ENCODE data around the gene CCHCR1.

Gene CCHCR1

GRCh38 chr6:31126396-31127175 lies 31.0 kb downstream of the CCHCR1 start:
- no peak for DNase-seq

DNA sequence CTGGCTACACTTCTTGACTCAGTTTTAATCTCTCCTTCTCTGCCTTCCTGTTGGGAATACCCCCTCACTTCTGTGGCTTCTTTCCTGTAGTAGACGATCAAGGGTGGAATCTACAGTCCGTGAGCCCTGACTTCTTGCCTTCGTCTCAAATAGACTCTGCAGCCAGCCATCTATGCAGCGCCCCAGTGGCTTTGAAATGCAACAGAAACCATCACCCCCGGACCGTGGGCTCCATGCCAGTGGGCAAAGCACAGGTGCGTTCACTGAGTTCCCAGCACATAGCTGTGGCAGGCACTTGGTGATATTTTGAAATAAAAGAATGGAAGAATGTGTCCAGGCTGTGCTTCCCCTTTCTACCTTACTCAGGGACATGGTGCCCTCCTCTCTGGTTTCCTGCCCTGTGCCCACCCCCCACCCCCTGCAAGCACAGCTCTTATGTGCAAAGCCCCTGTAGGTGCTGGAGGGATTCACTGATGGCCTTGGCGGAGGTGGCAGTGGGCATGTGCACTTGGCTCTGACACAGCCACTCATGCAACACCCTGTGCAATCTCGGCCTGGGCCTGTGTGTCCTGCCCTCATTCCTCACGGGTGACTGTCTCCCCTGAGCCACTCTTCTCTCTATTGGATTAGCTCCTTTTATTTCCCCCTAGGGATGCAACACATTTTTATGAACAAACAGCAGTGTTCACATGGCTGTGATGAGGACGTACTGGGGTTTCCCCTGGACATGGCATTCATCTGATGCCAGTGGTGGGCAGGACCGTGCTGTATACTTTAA lies 31.8 kb downstream of the CCHCR1 start:
- DNase-seq, result no peak

GRCh38 chr6:31125162-31125561 lies 32.4 kb downstream of the CCHCR1 start:
- no peak for DNase-seq

GRCh38 chr6:31122791-31123706 lies 34.6 kb downstream of the CCHCR1 start:
- no peak for DNase-seq

- no peak for DNase-seq
Measured at GRCh38 chr6:31121131-31121790, 36.3 kb downstream of the CCHCR1 start.

GRCh38 chr6:31120151-31120915 lies 37.3 kb downstream of the CCHCR1 start, which contains the start of gene CDSN:
Gene CDSN (minus strand): TSS chr6:31120446. CDS start chr6:31120419, 27 bp downstream.
- no peak for DNase-seq

GRCh38 chr6:31118178-31118577 lies 39.4 kb downstream of the CCHCR1 start:
- DNase-seq, result no peak

DNA sequence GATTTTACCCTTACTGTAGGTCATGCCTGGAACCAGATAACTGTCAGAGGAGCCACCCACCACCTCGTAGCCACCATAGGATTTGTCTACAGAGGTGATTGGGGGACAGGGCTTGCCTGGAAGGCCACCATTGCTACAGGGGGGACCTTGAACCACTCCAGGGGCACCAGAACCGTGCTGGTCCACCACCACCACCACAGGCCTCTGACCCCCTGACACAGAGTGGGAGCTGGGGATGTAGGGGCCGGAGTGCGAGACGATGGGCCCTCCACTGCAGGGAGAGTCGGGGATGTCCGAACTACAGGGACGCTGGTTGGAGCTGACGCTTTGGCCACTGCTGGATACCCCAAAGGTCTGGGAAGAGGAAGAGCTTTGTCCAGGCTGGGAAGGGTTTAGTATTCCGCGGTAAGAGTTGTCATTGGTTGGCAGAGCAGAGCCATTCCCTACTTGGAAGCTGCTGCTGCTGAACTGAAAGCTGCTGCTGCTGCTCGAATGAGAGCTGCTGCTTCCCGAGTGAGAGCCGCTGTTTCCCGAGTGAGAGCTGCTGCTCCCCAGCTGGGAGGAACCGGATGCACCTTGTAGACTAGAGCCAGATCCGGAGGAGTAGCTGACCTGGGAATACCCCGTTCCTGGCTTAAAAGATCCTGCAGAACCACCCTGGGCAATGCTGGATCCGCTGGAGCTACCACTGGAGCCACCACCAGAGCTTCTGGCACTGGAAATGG lies 40.8 kb downstream of the CCHCR1 start:
- no peak for DNase-seq

GRCh38 chr6:31115941-31116560 lies 41.6 kb downstream of the CCHCR1 start:
- DNase-seq, result no peak

GRCh38 chr6:31114970-31115849 lies 42.4 kb downstream of the CCHCR1 start:
- DNase-seq, result no peak

- peak in 1 of 2 experiments; percentile 49 for DNase-seq
Measured at GRCh38 chr6:31114541-31114878, 43.1 kb downstream of the CCHCR1 start, which contains the start of gene PSORS1C1. Gene PSORS1C1 (plus strand): TSS chr6:31114800. CDS start chr6:31129633, 14,833 bp downstream.

GRCh38 chr6:31113861-31114540 lies 43.6 kb downstream of the CCHCR1 start:
- peak in 1 of 2 experiments; percentile 36 for DNase-seq

GRCh38 chr6:31112478-31112877 lies 45.1 kb downstream of the CCHCR1 start, which contains the start of gene C6orf15:
Gene C6orf15 (minus strand): TSS chr6:31112575. CDS start chr6:31112555, 20 bp downstream.
- no peak for DNase-seq

DNA sequence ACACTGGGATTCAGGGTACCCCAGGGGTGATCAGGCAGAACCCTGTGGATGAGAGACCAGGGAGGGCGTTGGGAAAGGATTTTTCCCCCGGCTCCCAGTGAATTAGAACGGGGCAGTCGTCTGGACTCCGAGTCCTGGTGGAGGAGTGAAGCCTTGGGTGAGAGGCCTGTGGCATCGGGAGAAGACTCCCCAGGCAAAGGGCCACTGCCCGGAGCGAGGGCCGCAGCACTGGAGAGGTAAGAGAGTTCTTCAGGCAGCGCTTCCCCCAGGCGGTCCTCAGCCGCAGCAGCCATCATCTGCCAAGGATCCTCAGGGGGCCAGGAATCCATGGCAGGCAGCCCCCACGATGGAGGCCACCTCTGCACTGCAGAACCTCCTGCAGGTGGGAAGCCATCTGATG lies 45.9 kb downstream of the CCHCR1 start:
- DNase-seq, result no peak

DNA sequence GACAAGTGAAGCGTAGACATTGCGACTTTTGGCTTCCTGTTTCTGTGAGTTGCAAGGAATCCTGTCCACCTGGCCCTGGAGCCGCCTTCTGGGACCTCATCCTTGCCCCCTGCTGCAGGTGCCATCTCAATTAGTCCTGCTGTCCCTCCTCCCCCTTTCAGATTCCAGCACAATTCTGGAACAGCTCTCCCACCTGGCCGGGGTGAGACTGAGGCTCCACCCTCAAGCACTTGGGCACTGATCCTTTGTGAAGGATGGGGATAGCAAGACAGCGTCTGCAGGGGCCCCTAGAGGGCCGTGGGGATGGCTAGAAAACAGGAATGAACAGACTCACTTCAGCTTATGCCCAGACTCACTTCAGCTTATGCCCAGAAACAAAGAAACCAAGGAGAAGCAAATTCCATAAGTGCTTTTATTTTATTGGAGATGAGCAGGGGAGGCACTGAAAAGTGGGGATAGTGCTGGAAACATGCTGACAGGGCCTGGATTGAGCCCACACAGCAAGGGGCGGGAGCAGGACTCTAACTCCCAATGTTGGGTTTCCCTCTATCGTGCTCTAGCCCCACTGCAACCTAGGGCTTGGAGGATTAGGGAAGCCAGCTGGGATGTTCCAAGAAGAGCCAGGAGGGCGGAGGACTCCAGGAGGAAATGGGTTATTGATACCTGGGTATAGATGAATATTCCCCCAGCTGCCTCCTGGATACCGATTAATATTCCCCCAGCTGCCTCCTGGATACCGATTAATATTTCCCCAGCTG lies 46.6 kb downstream of the CCHCR1 start:
- DNase-seq, result no peak

DNA sequence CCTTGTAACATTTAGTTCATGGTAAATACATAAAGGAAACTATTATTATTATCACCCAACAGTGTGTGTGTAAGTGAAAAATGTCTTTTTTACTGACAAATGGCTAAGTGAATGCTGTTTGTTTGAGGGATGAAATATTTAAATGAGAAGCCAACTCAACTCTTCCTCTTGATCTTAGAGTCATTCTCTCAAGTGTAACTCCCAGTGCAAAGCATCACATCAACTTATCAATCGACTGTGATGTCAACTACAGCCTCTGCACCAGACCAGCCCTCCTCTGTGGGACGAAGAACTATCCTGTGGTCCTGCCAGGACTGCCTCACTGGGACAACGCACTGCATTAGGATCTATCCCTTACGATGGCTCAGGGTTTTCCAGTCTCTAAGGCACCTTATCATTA lies 50.5 kb downstream of the CCHCR1 start:
- DNase-seq, result no peak

- DNase-seq, result no peak
Measured at GRCh38 chr6:31103136-31103535, 54.5 kb downstream of the CCHCR1 start.

DNA sequence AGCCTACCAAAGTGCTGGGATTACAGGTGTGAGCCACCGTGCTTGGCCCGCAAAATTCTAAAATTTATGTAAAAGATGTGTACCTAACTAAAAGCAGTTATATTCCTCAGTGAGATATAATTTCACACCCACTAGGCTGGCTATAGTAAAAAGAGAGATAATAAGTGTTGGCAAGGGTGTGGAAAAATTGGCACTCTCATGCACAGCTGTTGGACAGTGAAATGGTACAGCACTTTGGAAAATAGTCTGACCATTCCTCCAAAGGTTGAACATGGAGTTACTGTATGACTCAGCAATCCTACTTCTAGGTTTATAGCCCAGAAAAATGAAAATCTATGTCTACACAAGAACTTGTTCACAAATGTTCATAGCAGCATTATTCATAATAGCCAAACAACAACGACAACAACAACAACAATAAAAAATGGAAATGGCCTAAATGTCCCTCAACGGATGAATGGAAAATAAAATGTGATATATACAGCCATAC lies 59.1 kb downstream of the CCHCR1 start:
- DNase-seq, result no peak

Measured in NCI-H446 (cell line).